NCI-H1930 (cell line): ENCODE results near the gene OR51E1.
A peak's percentile ranks its signal among the peaks of the same experiment; 100 is the strongest.

Experiments
- DNase-seq, 2 experiments: peaks; one replicate each; lab custom pipeline; 2025; lab: John Stamatoyannopoulos, UW

OR51E1 gene

GRCh38 chr11:4647766-4648165 lies 4.0 kb downstream of the OR51E1 start:
- no peak for DNase-seq

GRCh38 chr11:4654635-4655369 lies 11.0 kb downstream of the OR51E1 start:
- DNase-seq: no peak

GRCh38 chr11:4658629-4659445 lies 15.1 kb downstream of the OR51E1 start:
- no peak for DNase-seq

GRCh38 chr11:4662876-4663275 lies 19.1 kb downstream of the OR51E1 start:
- no peak for DNase-seq

- no peak for DNase-seq
These were observed 20.4 kb downstream of the OR51E1 start for GRCh38 chr11:4664183-4664582.

- DNase-seq: no peak
These were observed 21.0 kb downstream of the OR51E1 start for GRCh38 chr11:4664786-4665185.

- no peak for DNase-seq
These were observed 21.6 kb downstream of the OR51E1 start for GRCh38 chr11:4665424-4665823.

GRCh38 chr11:4671741-4672140 lies 28.0 kb downstream of the OR51E1 start:
- DNase-seq: no peak

- no peak for DNase-seq
These were observed 28.7 kb downstream of the OR51E1 start for GRCh38 chr11:4672470-4672869.

- no peak for DNase-seq
These were observed 30.0 kb downstream of the OR51E1 start for GRCh38 chr11:4673781-4674180.

- no peak for DNase-seq
These were observed 34.2 kb downstream of the OR51E1 start for GRCh38 chr11:4677948-4678347.

- peak in 1 of 2 experiments; percentile 38 for DNase-seq
These were observed 36.6 kb downstream of the OR51E1 start for GRCh38 chr11:4680341-4680740.

GRCh38 chr11:4682623-4683419 lies 39.0 kb downstream of the OR51E1 start:
- no peak for DNase-seq

GRCh38 chr11:4684631-4685285 lies 41.0 kb downstream of the OR51E1 start:
- DNase-seq: no peak

GRCh38 chr11:4695442-4695841 lies 51.7 kb downstream of the OR51E1 start:
- DNase-seq: no peak

GRCh38 chr11:4697585-4697984 lies 53.8 kb downstream of the OR51E1 start, which contains the start of gene OR51E2:
Gene OR51E2 (minus strand): TSS chr11:4697853. CDS start chr11:4682711, 15,142 bp downstream.
- peak in 1 of 2 experiments; percentile 19 for DNase-seq

- DNase-seq: no peak
These were observed 56.1 kb downstream of the OR51E1 start for GRCh38 chr11:4699697-4700435.

GRCh38 chr11:4700436-4700820 lies 56.6 kb downstream of the OR51E1 start:
- DNase-seq: no peak

- DNase-seq: peak; percentile 67 to 81
These were observed 60.4 kb downstream of the OR51E1 start, which contains the start of gene MMP26 for GRCh38 chr11:4704054-4704789. Gene MMP26 (plus strand): TSS chr11:4704784.

GRCh38 chr11:4704790-4705334 lies 61.1 kb downstream of the OR51E1 start:
- DNase-seq: no peak
